ENCODE results near the gene MRM2.
"Not testable (repeated sequence)": the region's sequence is repeated elsewhere in the genome, so short reads cannot be mapped to it uniquely, and the experiment has no call there.

MRM2 gene

DNA sequence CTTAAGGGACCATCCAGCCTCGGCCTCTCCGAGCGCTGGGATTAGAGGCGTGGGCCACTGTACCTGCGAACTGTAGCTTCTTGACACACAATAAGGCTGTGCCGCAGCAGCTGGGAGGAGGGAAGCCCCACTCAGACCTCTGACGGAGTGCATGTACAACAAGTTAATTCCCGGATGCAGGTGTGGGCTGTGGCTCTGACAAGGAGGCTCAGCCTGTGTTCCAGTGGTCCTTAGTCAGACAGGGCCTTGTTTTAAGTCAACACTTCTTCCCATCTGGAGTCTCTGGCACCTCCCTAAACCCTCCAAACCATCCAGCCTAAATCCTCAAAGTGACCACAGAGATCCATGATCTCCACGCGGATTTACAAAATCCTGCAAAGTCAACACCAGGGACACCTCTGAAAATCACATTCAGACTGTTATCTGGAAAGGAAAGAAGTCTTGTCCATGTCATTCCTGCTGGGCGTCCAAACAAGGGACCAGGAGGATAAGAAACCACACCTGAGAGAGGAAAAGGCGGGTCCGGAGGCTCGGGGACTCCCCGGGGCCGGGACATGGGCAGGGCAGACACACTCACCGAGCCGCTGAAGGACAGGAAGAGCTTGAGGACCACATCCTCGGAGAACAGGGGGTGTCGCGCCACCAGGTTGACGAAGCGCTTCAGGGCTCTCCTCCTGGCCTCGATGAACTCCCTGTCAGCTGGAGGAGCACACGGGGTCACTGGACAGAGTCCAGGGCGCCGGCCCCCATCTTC lies 29.4 kb upstream of the MRM2 start:
- peaks cover 30 to 78% (median 62%) of the 10 kb centered on the region in 11 experiments for H3K36me3 ChIP-seq
- peak overlapping the region in 2 of 11 experiments; percentile 6 to 40; a peak in 2 of 22 replicates for H3K27ac ChIP-seq
- no peaks in the 10 kb centered on the region for H3K9me3 ChIP-seq (replicated peaks in 1 of 11)
- H4K20me1 ChIP-seq, result peaks cover 0 to 70% (median 6%) of the 10 kb centered on the region in 11 experiments; a peak in 10 of 22 replicates
- H3K4me3 ChIP-seq, result no peak overlapping the region
- peaks cover 0 to 28% (median 23%) of the 10 kb centered on the region in 10 experiments; a peak in 15 of 20 replicates for H3K4me1 ChIP-seq
- H3K4me2 ChIP-seq, result peak overlapping the region in 9 of 11 experiments; percentile 15 to 68 (median 53); a peak in 17 of 22 replicates
- peak overlapping the region in 1 of 11 experiments; percentile 41; a peak in 1 of 22 replicates for H3K9ac ChIP-seq
- no peaks in the 10 kb centered on the region for H3K27me3 ChIP-seq
- no peak for TF ChIP-seq Cebpa-rat (IDR thresholded peaks at IDR 0.05)

DNA sequence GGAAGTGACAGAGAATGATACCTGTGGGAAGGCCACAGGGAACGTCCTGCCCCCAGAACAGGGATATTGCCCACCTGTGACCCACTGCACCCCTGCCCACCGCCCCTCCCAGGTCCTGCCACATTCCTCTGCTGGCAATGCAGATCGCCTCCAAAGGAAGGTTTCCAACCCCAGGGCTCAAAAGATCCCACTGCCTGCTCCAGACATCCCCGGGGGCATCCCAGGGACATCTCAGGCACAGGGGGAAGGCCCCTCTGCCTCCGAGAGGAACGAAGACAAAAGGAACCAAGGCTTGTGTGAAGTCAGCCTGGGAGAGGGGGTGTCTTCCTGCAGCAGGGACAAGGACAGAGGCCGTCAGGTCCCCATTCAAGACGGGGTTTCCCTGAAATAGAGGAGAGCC lies 28.5 kb upstream of the MRM2 start:
- no peak for TF ChIP-seq Cebpa-rat (IDR thresholded peaks at IDR 0.05)
- peak overlapping the region in 9 of 11 experiments; percentile 15 to 68 (median 53); a peak in 16 of 22 replicates for H3K4me2 ChIP-seq
- peaks cover 30 to 78% (median 59%) of the 10 kb centered on the region in 11 experiments for H3K36me3 ChIP-seq
- H3K27ac ChIP-seq, result peak overlapping the region in 1 of 11 experiments; percentile 40; a peak in 2 of 22 replicates
- H3K4me1 ChIP-seq, result peaks cover 0 to 25% (median 20%) of the 10 kb centered on the region in 10 experiments; a peak in 15 of 20 replicates
- H3K9me3 ChIP-seq (replicated peaks in 1 of 11), result no peaks in the 10 kb centered on the region
- H4K20me1 ChIP-seq, result peaks cover 0 to 66% (median 0%) of the 10 kb centered on the region in 11 experiments; a peak in 8 of 22 replicates
- H3K27me3 ChIP-seq, result no peaks in the 10 kb centered on the region
- H3K9ac ChIP-seq, result peak overlapping the region in 2 of 11 experiments; percentile 13 to 27; a peak in 2 of 22 replicates
- no peak overlapping the region for H3K4me3 ChIP-seq

DNA sequence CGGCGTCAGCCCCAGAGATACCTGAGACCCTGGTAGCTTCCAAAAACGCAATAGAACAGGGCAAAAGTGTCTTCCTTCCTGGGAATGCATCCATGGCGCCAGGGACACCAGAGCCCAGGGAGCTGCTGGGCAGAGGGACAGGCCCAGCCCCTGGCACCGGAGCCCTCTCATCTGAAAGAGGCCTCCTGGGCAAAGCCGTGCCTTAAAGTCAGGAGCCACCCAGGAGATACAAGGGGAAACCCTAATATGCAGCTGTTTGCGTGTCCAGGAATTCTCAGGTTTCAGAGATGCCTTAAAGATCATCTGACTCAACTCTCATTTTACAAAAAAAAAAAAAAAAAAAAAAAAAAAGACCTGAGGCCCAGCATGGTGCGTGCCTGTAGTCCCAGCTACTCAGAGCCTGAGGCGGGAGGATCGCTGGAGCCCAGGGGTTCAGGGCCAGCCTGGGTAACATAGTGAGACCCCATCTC lies 28.0 kb upstream of the MRM2 start:
- peak overlapping the region in 1 of 11 experiments; percentile 13; a peak in 1 of 22 replicates for H3K9ac ChIP-seq
- H3K36me3 ChIP-seq, result peaks cover 30 to 78% (median 57%) of the 10 kb centered on the region in 11 experiments
- TF ChIP-seq Cebpa-rat (IDR thresholded peaks at IDR 0.05), result no peak
- H3K4me2 ChIP-seq, result 0 out of 22 replicates have a peak overlapping the region, but pooled peaks of 2 of the 11 experiments have one; percentile 39 to 65
- no peaks in the 10 kb centered on the region for H3K9me3 ChIP-seq (replicated peaks in 1 of 11)
- H3K4me3 ChIP-seq, result no peak overlapping the region
- no peak overlapping the region for H3K27ac ChIP-seq
- peaks cover 0 to 29% (median 21%) of the 10 kb centered on the region in 10 experiments; a peak in 15 of 20 replicates for H3K4me1 ChIP-seq
- peaks cover 0 to 66% (median 0%) of the 10 kb centered on the region in 11 experiments; a peak in 8 of 22 replicates for H4K20me1 ChIP-seq
- H3K27me3 ChIP-seq, result no peaks in the 10 kb centered on the region

DNA sequence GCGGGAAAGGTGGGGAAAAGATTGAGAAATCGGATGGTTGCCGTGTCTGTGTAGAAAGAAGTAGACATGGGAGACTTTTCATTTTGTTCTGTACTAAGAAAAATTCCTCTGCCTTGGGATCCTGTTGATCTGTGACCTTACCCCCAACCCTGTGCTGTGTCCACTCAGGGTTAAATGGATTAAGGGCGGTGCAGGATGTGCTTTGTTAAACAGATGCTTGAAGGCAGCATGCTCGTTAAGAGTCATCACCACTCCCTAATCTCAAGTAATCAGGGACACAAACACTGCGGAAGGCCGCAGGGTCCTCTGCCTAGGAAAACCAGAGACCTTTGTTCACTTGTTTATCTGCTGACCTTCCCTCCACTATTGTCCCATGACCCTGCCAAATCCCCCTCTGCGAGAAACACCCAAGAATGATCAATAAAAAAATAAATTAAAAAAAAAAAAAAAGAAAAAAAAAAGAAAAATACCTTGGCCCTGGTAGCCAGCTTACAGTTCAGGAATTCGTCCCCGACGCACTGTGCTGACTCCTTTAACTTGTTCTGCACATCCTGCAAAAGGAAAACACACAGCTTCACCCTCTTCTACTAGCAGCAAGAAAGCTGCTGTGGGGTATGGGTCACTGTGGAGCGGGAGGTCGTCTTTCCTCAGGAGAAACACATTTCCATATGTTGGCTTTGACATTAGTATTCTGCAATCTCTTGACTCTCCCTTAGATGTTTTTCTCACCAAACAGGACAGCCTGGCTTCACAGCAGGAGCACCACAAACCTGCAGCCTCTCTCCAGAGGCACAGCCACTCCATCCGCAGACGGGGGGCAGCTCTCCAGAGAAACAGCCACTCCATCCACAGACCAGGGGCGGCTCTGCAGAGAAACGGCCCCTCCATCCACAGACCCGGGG lies 27.3 kb upstream of the MRM2 start:
- Histone ChIP-seq H3K4me1 (peaks cover 0 to 34% (median 24%) of the 10 kb centered on the region in 10 experiments; a peak in 15 of 20 replicates), H4K20me1 (peaks cover 0 to 62% (median under 1%) of the 10 kb centered on the region in 11 experiments; a peak in 9 of 22 replicates), H3K36me3 (peaks cover 30 to 78% (median 50%) of the 10 kb centered on the region in 11 experiments)
- H3K9me3 ChIP-seq (replicated peaks in 1 of 11); H3K27ac ChIP-seq; H3K27me3 ChIP-seq; H3K4me2 ChIP-seq; H3K4me3 ChIP-seq; H3K9ac ChIP-seq: not testable (repeated sequence)

DNA sequence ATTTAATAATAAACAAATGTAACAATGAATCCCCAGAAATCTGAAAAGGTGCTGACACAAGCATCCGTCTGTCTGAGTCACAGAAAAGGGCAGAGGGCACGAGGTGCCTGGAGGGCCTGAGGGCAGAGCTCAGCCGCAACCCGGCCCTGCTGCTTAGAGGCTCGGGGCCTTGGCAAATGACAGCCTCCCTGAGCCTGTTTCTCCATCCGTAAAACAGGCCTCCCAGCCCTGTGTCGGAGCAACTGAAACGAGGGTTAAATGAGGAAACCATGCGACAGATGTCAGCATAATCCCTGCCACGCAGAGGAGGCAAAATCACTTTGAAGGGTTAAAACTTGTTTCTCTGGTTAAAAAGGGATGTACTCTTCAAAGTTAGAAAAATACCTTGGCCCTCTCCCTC lies 24.9 kb upstream of the MRM2 start:
- H3K27me3 ChIP-seq, result no peaks in the 10 kb centered on the region
- no peak overlapping the region for H3K9ac ChIP-seq
- peaks cover 16 to 45% (median 31%) of the 10 kb centered on the region in 10 experiments for H3K4me1 ChIP-seq
- H3K36me3 ChIP-seq, result peaks cover 20 to 78% (median 43%) of the 10 kb centered on the region in 11 experiments
- H4K20me1 ChIP-seq, result peaks cover 0 to 49% (median 0%) of the 10 kb centered on the region in 11 experiments; a peak in 9 of 22 replicates
- no peak for TF ChIP-seq Cebpa-rat (IDR thresholded peaks at IDR 0.05)
- H3K27ac ChIP-seq, result no peak overlapping the region
- H3K9me3 ChIP-seq (replicated peaks in 1 of 11), result no peaks in the 10 kb centered on the region
- H3K4me2 ChIP-seq, result no peak overlapping the region
- H3K4me3 ChIP-seq, result no peak overlapping the region

DNA sequence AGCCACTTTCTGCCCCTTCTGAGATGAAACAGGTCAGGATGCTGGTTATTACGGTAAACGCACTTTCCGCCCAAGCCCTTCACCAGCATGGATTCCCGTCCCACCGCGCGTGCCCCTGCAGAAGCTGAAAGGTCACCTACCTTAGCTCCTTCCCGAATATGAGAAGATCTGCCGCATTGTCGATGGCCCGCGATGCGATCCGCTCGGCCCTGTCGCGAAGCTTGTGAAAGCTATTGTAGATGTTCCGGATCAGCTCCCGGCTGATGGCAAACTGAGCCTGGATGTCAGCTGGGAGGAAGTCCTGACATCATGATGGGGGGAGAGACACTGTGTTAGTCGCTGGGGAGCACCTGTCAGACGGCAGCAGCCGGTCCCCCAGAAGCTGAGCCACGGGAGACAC lies 22.2 kb upstream of the MRM2 start:
- H4K20me1 ChIP-seq, result peaks cover 0 to 49% (median 9%) of the 10 kb centered on the region in 11 experiments; a peak in 15 of 22 replicates
- peaks cover 0 to 6% (median 0%) of the 10 kb centered on the region in 11 experiments; a peak in 5 of 22 replicates for H3K27me3 ChIP-seq
- peaks cover 29 to 53% (median 41%) of the 10 kb centered on the region in 10 experiments for H3K4me1 ChIP-seq
- no peak overlapping the region for H3K9ac ChIP-seq
- peak overlapping the region in 7 of 11 experiments; percentile 41 to 68 (median 57); a peak in 15 of 22 replicates for H3K4me2 ChIP-seq
- H3K4me3 ChIP-seq, result no peak overlapping the region
- H3K9me3 ChIP-seq (replicated peaks in 1 of 11), result no peaks in the 10 kb centered on the region
- H3K36me3 ChIP-seq, result peaks cover 0 to 71% (median 18%) of the 10 kb centered on the region in 11 experiments; a peak in 20 of 22 replicates
- H3K27ac ChIP-seq, result no peak overlapping the region
- TF ChIP-seq Cebpa-rat (IDR thresholded peaks at IDR 0.05), result no peak

DNA sequence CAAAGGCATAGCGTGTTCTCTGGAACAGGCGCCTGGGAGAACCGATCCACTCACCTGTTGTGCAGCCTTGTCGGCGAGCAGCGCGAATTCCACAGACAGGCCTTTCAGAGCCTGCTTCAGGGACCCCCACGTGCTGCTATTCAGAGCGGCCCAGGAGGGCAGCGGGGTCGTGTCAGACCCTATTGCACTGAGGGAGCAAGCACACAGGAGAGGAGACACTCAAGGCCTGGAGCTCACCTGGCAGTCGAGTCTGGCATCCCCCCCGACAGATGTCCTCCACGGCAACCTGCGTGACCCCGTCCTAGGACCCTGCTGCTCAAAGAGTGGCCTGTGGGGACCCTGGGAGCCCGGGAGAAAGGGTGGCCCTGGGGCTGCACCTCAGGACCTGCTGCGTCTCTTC lies 21.2 kb upstream of the MRM2 start:
- H3K36me3 ChIP-seq, result peaks cover 0 to 81% (median 18%) of the 10 kb centered on the region in 11 experiments; a peak in 20 of 22 replicates
- H3K4me2 ChIP-seq, result no peak overlapping the region; a peak in 2 of 22 replicates
- H4K20me1 ChIP-seq, result peaks cover 4 to 59% (median 18%) of the 10 kb centered on the region in 11 experiments; a peak in 15 of 22 replicates
- peaks cover 0 to 13% (median 0%) of the 10 kb centered on the region in 11 experiments; a peak in 5 of 22 replicates for H3K27me3 ChIP-seq
- no peak for TF ChIP-seq Cebpa-rat (IDR thresholded peaks at IDR 0.05)
- no peak overlapping the region for H3K4me3 ChIP-seq
- H3K9ac ChIP-seq, result no peak overlapping the region
- no peak overlapping the region for H3K27ac ChIP-seq
- H3K4me1 ChIP-seq, result peaks cover 38 to 63% (median 51%) of the 10 kb centered on the region in 10 experiments
- H3K9me3 ChIP-seq (replicated peaks in 1 of 11), result no peaks in the 10 kb centered on the region

DNA sequence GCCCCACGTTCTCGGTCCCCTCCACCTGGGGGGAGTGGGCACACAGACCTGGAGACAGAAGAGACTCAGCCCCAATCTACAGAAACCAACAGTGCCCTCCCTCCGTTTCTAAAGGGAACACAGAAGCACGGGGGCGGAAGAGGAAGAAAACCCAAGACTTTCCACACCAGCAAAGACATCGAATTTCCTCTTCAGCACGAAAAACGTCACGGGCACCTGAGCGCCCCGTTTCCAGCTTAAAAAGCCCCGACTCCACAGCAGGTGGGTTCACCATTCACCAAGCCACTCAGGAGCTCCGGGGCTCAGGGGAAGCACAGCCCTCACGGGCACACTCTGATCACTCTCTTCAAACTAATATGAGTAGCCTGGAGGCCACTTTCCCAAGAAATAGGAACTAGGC lies 19.6 kb upstream of the MRM2 start:
- Histone ChIP-seq H3K9me3 (replicated peaks in 1 of 11) (no peaks in the 10 kb centered on the region), H3K4me2 (peak overlapping the region; percentile 67 to 99 (median 80)), H3K27me3 (peaks cover 0 to 13% (median 0%) of the 10 kb centered on the region in 11 experiments; a peak in 5 of 22 replicates), H3K36me3 (peaks cover 10 to 92% (median 28%) of the 10 kb centered on the region in 11 experiments; a peak in 21 of 22 replicates), H3K27ac (peak overlapping the region in 9 of 11 experiments; percentile 18 to 69 (median 49); a peak in 15 of 22 replicates), H3K9ac (peak overlapping the region in 8 of 11 experiments; percentile 12 to 60 (median 53); a peak in 11 of 22 replicates), H3K4me3 (peak overlapping the region in 4 of 10 experiments; percentile 6 to 46 (median 20); a peak in 3 of 20 replicates), H4K20me1 (peaks cover 4 to 75% (median 23%) of the 10 kb centered on the region in 11 experiments; a peak in 16 of 22 replicates), H3K4me1 (peaks cover 41 to 76% (median 60%) of the 10 kb centered on the region in 10 experiments)
- no peak for TF ChIP-seq Cebpa-rat (IDR thresholded peaks at IDR 0.05)
